PFSK-1 (cell line): Measurements from ENCODE around the gene TFPT.

Source experiments
- FOXP2 ChIP-seq: optimal IDR thresholded peaks from 2 replicates; pipeline ENCODE3; 2011; ENCODE audit warnings: borderline replicate concordance, control low read depth, inconsistent platforms; ENCODE audit not compliant: insufficient read depth; ENCODE audit errors: extremely low read length, extremely low read depth
- POLR2AphosphoS5 ChIP-seq: IDR thresholded peaks from 2 replicates; pipeline ENCODE4 v1.6.1; 2012; ENCODE audit warnings: low read depth, mild to moderate bottlenecking, control low read depth, low read length, moderate library complexity
- REST ChIP-seq, 2 experiments: IDR thresholded peaks; 2 replicates each; pipeline versions ENCODE4 v1.6.1 to v1.8.0; 2011 to 2012; ENCODE audit warnings: low read depth in 2 of 2, low read length in 2 of 2, control low read depth in 1 of 2, inconsistent platforms in 1 of 2, mild to moderate bottlenecking in 1 of 2, moderate library complexity in 1 of 2; ENCODE audit not compliant: insufficient read depth in 1 of 2
- SIN3A ChIP-seq: IDR thresholded peaks from 2 replicates; pipeline ENCODE4 v1.6.1; 2012; ENCODE audit warnings: mild to moderate bottlenecking, low read length, moderate library complexity, borderline replicate concordance; ENCODE audit not compliant: insufficient read depth
- TAF1 ChIP-seq: IDR thresholded peaks from 2 replicates; pipeline ENCODE4 v1.6.1; 2012; ENCODE audit warnings: low read length, control low read depth, borderline replicate concordance; ENCODE audit not compliant: insufficient read depth

Gene TFPT

GRCh38 chr19:54147676-54148075, 32.2 kb upstream of the TFPT start:
- TF ChIP-seq TAF1: no peak

GRCh38 chr19:54145541-54146158, 30.2 kb upstream of the TFPT start:
- TF ChIP-seq POLR2AphosphoS5 (no peak), REST (IDR thresholded peaks at IDR 0.05; ENCODE audit: insufficient read depth in 1 of 2, low read depth in 2 of 2, low read length in 2 of 2) (no peak), SIN3A (no peak), TAF1 (no peak)

GRCh38 chr19:54142166-54142780, 26.8 kb upstream of the TFPT start:
- TF ChIP-seq POLR2AphosphoS5: no peak
- no peak for TF ChIP-seq SIN3A
- TF ChIP-seq TAF1: no peak
- TF ChIP-seq REST (IDR thresholded peaks at IDR 0.05; ENCODE audit: insufficient read depth in 1 of 2, low read depth in 2 of 2, low read length in 2 of 2): no peak
- no peak for TF ChIP-seq FOXP2

- no peak for TF ChIP-seq TAF1
- TF ChIP-seq SIN3A: no peak
- no peak for TF ChIP-seq FOXP2
- no peak for TF ChIP-seq POLR2AphosphoS5
- TF ChIP-seq REST (IDR thresholded peaks at IDR 0.05; ENCODE audit: insufficient read depth in 1 of 2, low read depth in 2 of 2, low read length in 2 of 2): no peak
Measured at GRCh38 chr19:54141356-54141755, 25.9 kb upstream of the TFPT start.

GRCh38 chr19:54138489-54139256, 23.2 kb upstream of the TFPT start:
- TF ChIP-seq POLR2AphosphoS5: no peak
- TF ChIP-seq TAF1: no peak
- TF ChIP-seq SIN3A: no peak
- no peak for TF ChIP-seq REST (IDR thresholded peaks at IDR 0.05; ENCODE audit: insufficient read depth in 1 of 2, low read depth in 2 of 2, low read length in 2 of 2)
- TF ChIP-seq FOXP2: no peak
